Measurements from ENCODE around the gene NSMCE1. TPM values are rescaled to one million over a fixed set of nuclear protein-coding genes. Genes with fewer than 3 reads are reported as not detected.

NSMCE1 gene
- total RNA-seq, 2 experiments from 2014 or later = 95.8 to 106 TPM

DNA sequence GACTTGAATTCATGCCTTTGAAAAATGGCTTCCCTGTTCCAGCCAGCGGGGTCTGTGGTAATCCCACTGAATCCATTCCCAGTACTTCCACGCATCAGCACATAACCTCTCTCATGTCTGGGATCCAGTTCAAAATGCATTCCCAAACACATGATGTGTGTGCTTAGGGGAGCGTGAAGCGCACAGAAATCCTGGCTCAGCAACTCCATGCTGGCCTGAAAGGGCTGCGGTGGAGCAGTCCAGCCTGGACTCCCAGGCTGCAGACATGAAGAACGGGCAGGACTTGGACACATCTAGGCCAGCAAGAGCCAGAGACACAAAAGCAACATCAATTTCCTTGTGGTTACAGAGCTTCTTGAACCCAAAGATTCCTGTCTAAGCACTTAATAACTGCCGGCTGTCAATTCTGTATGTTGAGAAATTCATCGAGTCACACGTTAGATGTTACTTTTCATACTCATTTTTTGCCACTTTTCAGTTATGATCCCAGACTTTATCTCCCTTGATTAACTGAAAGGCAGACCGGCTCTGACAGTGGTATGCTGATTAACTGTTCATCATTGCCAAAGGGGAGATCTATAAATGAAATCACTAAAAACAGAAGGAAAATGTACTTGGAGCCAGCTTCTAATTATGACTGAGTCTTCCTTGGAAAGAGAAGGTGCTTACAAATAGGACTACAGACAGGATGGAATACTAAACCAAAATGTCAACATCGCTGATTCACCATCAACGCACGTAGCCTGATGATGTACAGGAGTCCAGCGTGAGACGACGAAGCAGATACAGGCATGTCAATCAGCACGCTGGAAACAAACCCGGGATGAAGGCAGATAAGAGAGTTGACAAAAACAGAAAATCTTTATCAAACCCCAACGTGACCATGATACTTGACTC is 23.0 kb downstream of the NSMCE1 start:
- no peaks in the 10 kb centered on the region for H3K27me3 Mint-ChIP-seq
- DNase-seq = no peak
- peaks cover 70% of the 10 kb centered on the region for H3K36me3 Mint-ChIP-seq (ENCODE audit: low read depth)
- CTCF ChIA-PET = interaction anchor here (1.9 kb wide), 1 partner anchor 11 kb away, joined by 5 read pairs; no protein-coding TSS in a partner anchor
- peak overlapping the region; percentile 65 for H3K27ac Mint-ChIP-seq
- POLR2A ChIA-PET = no interaction called here
- H3K9me3 Mint-ChIP-seq = peaks cover 3% of the 10 kb centered on the region
- H3K4me1 Mint-ChIP-seq = peaks cover 83% of the 10 kb centered on the region
- no peak overlapping the region for H3K4me3 Mint-ChIP-seq

- H3K4me1 Mint-ChIP-seq = peaks cover 88% of the 10 kb centered on the region
- peak overlapping the region; percentile 82 for H3K27ac Mint-ChIP-seq
- peaks cover 71% of the 10 kb centered on the region for H3K36me3 Mint-ChIP-seq (ENCODE audit: low read depth)
- DNase-seq = no peak
- peak overlapping the region; percentile 31 for H3K4me3 Mint-ChIP-seq
- ChIA-PET POLR2A (interaction anchor here (0.5 to 0.9 kb wide), 2 partner anchors 73 to 1212 kb away, joined by 4 to 6 read pairs; no protein-coding TSS in a partner anchor), CTCF (interaction anchor here (1.0 to 3.0 kb wide), 3 partner anchors 9 to 14 kb away, joined by 4 to 15 read pairs (median 15); no protein-coding TSS in a partner anchor)
- H3K27me3 Mint-ChIP-seq = no peaks in the 10 kb centered on the region
- H3K9me3 Mint-ChIP-seq = peaks cover 3% of the 10 kb centered on the region
These were observed 24.2 kb downstream of the NSMCE1 start for GRCh38 chr16:27244363-27244755.

DNA sequence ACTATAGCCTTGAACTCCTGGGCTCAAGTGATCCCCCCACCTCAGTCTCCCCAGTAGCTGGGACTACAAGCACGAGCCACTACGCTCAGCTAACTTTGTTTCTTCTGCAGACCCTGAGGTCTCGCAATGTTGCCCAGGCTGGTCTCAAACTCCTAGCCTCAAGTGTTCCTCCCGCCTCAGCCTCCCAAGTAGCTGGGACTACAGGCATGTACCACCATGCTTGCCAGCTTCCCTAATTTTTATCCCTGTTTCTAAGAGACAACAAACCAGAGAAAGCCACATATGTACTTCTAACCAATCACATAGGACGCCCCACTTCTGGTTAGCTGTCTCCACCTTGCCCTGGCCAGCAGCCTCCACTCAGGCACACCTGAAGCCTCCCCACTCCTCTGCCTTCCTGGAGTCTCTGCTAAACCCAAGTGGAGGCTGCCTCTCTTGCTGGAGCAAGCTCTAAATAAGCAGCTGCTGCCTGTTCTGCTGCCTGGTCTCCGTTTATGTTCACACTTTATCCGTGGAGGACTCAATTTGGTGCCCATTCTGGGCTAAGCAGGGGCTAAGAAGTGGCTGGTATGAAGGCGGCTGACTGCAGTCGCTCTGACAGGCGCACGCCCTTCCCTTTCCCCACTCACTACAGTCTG is 24.7 kb downstream of the NSMCE1 start:
- POLR2A ChIA-PET = interaction anchor here (0.5 to 0.9 kb wide), 2 partner anchors 74 to 1211 kb away, joined by 4 to 6 read pairs; no protein-coding TSS in a partner anchor
- DNase-seq = no peak
- peaks cover 73% of the 10 kb centered on the region for H3K36me3 Mint-ChIP-seq (ENCODE audit: low read depth)

DNA sequence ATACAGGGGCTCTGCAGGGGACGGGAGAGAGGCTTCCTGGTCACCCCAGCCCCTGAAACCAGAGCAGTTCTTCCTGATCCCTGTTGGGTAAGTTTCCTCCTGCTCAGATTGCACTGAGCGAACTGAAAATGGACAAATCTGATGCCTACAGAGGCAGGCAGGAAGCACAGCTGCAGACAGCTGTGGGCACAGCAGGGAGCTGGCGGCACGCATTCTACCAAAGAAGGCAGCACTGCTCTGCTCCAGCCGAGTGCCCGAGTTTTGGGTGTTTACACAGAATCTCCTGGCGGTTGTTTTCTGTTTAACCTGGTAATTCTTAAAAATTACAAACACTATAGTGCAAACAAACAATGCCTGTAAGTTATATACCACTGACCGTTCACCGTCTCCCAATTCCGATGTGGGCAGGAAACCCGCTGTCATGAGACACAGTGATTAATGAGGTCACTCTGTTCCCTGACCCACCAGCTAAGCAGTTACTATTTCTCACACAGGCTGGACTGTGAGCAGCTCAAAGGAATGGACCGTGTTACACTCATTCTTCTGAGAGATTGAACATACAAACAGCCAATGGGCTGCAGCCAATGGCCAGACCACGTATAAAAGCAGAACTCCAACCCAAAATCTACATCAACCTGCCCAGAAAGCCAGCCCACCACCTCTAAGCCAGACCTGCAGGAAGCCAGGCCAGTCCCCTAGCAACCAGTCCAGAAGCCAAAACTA is 25.5 kb downstream of the NSMCE1 start:
- ChIA-PET CTCF (interaction anchor here (1.1 to 3.0 kb wide), 6 partner anchors 8 to 164 kb away, joined by 3 to 15 read pairs (median 4); no protein-coding TSS in a partner anchor), POLR2A (no interaction called here)
- Mint-ChIP-seq H3K9me3 (peaks cover 3% of the 10 kb centered on the region), H3K27me3 (no peaks in the 10 kb centered on the region), H3K4me3 (peak overlapping the region; percentile 55), H3K36me3 (ENCODE audit: low read depth) (peaks cover 74% of the 10 kb centered on the region), H3K27ac (peak overlapping the region; percentile 86), H3K4me1 (peaks cover 96% of the 10 kb centered on the region)
- peak; percentile 48 for DNase-seq

More for the DNA sequence above, 24.7 kb downstream of the NSMCE1 start:
- Mint-ChIP-seq H3K4me1 (peaks cover 93% of the 10 kb centered on the region), H3K27me3 (no peaks in the 10 kb centered on the region), H3K9me3 (peaks cover 3% of the 10 kb centered on the region), H3K4me3 (peak overlapping the region; percentile 14), H3K27ac (peak overlapping the region; percentile 82)
- CTCF ChIA-PET = interaction anchor here (1.0 to 3.0 kb wide), 4 partner anchors 9 to 164 kb away, joined by 3 to 15 read pairs (median 10); no protein-coding TSS in a partner anchor

DNA sequence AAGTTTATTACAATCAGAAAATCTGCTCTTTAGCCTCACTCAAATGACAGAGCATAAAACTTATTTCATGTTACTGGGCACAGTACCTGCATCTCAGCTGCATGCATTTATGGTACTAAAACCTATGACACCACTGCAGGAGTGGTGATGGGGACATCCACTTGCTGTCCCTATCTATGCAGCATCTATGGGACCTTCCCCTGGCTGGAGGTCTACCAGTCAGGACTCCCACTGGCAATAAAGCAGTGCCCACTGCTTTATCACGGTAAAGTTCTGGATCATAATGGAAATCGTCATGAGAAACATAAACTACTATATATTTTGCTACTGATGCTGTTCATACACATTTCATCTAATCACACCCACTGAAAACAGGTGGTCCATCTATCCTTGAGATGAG is 26.2 kb downstream of the NSMCE1 start:
- Mint-ChIP-seq H3K27me3 (no peaks in the 10 kb centered on the region), H3K4me3 (peak overlapping the region; percentile 55), H3K27ac (peak overlapping the region; percentile 86), H3K36me3 (ENCODE audit: low read depth) (peaks cover 69% of the 10 kb centered on the region), H3K4me1 (peaks cover 99% of the 10 kb centered on the region), H3K9me3 (peaks cover 3% of the 10 kb centered on the region)
- DNase-seq = no peak
- ChIA-PET POLR2A (no interaction called here), CTCF (interaction anchor here (1.1 to 3.0 kb wide), 6 partner anchors 7 to 165 kb away, joined by 3 to 15 read pairs (median 4); no protein-coding TSS in a partner anchor)

DNA sequence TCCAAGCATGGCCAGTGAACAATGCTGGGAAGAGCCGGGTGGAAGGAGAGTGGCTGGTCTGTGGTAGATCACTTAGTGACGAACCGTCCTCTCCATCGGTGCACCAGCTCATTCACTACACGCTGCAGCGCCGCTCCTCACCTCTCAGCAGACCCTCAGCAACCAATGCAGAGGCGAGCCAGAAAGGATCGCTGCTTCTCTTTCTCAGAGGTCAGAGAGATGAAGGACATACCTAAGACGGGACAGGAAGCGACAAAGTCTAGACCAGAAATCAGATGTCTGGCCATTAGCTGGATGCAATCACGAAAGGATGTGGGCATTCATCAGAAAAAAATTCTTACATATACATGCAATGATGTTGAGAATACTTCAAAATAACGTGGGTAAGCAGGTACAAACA is 26.9 kb downstream of the NSMCE1 start:
- Mint-ChIP-seq H3K27ac (peak overlapping the region; percentile 63), H3K27me3 (no peaks in the 10 kb centered on the region), H3K4me1 (peaks cover 99% of the 10 kb centered on the region), H3K36me3 (ENCODE audit: low read depth) (peaks cover 66% of the 10 kb centered on the region), H3K4me3 (no peak overlapping the region), H3K9me3 (no peaks in the 10 kb centered on the region)
- no peak for DNase-seq
- ChIA-PET POLR2A (interaction anchor here (0.6 kb wide), 1 partner anchor 78 kb away, joined by 4 read pairs; no protein-coding TSS in a partner anchor), CTCF (interaction anchor here (0.6 to 3.0 kb wide), 5 partner anchors 11 to 164 kb away, joined by 3 to 15 read pairs (median 3); no protein-coding TSS in a partner anchor)

GRCh38 chr16:27240948-27241531 is 27.5 kb downstream of the NSMCE1 start:
- Mint-ChIP-seq H3K4me1 (peaks cover 98% of the 10 kb centered on the region), H3K4me3 (no peak overlapping the region), H3K27me3 (no peaks in the 10 kb centered on the region), H3K27ac (peak overlapping the region; percentile 63), H3K36me3 (ENCODE audit: low read depth) (peaks cover 62% of the 10 kb centered on the region), H3K9me3 (no peaks in the 10 kb centered on the region)
- POLR2A ChIA-PET = interaction anchor here (0.6 kb wide), 2 partner anchors 14 to 78 kb away, joined by 3 to 4 read pairs; no protein-coding TSS in a partner anchor
- no peak for DNase-seq
- CTCF ChIA-PET = interaction anchor here (0.6 to 2.0 kb wide), 5 partner anchors 9 to 165 kb away, joined by 3 to 10 read pairs (median 4); no protein-coding TSS in a partner anchor

DNA sequence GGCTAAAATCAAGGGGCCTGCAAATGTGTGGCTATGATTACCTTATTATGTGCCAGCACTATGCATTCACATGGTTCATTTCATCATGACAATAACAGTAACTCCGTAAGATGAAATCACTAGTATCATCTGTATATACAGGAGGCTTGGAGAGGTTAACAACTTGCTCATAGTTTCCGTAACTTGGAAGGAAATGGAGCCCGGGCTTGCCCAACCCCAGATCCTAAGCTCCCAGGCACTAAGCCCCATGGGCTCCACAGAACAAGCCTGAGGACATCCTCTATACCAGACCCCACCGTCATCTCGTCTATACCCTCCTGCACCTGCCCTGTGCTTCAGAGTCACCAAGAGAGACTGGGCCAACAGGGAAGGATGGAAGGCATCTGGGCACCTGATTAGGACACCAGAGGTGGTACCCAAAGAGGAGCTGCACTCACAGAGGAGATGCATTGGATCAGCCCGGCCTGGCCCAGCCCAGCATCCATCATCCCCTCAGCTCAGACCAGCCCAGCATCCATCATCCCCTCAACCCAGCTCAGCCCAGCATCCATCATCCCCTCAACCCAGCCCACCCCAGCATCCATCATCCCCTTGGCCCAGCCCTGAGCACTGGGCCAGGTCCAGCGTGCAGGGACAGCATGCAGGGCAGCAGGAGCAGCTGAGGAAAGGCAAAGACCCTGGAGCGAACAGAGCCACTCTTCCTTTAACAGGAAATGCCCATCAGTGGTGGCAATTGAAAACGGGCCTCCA is 28.5 kb downstream of the NSMCE1 start:
- Mint-ChIP-seq H3K27ac (peak overlapping the region; percentile 98), H3K4me1 (peaks cover 98% of the 10 kb centered on the region), H3K9me3 (no peaks in the 10 kb centered on the region), H3K27me3 (no peaks in the 10 kb centered on the region), H3K4me3 (no peak overlapping the region), H3K36me3 (ENCODE audit: low read depth) (peaks cover 55% of the 10 kb centered on the region)
- CTCF ChIA-PET = interaction anchor here (0.8 to 2.0 kb wide), 5 partner anchors 10 to 82 kb away, joined by 3 to 10 read pairs (median 4); no protein-coding TSS in a partner anchor
- POLR2A ChIA-PET = interaction anchor here (0.6 kb wide), 1 partner anchor 13 kb away, joined by 3 read pairs; no protein-coding TSS in a partner anchor
- no peak for DNase-seq

DNA sequence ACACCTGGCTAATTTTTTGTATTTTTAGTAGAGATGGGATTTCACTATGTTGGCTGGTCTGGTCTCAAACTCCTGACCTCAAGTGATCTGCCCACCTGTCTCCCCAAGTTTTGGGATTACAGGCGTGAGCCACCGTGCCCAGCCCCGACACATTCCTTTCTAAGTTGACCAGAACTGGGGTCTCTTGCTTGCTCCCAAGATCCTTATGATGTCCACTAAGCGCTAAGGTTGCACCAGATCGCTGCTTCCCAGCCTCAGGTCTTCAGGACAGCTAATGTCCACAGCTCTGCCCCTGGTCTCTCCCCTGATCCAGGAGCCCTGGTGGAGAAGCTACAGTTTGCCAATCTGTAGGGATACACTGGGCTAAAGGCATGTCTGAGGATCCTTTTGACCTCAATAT is 29.5 kb downstream of the NSMCE1 start:
- Mint-ChIP-seq H3K4me3 (no peak overlapping the region), H3K36me3 (ENCODE audit: low read depth) (peaks cover 52% of the 10 kb centered on the region), H3K27me3 (no peaks in the 10 kb centered on the region), H3K9me3 (no peaks in the 10 kb centered on the region), H3K27ac (peak overlapping the region; percentile 98), H3K4me1 (peaks cover 98% of the 10 kb centered on the region)
- no peak for DNase-seq
- CTCF ChIA-PET = interaction anchor here (0.9 to 2.0 kb wide), 4 partner anchors 9 to 99 kb away, joined by 3 to 10 read pairs (median 4); no protein-coding TSS in a partner anchor
- POLR2A ChIA-PET = no interaction called here

DNA sequence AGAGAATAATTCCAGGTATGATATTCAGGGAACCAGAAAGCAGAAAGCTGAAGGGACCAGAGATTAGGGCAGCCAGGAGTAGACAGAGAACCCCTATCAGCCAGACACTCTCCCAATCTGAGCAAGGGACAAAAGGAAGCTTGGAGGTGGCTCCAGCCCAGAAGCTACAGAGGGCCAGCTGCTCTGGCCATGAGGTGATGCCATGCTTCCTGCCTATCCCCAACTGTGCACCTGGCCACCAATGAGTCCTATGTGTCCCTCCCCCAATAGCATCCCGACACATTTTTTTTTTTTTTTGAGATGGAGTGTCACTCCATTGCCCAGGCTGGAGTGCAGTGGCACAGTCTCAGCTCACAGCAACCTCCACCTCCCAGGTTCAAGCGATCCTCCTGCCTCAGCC is 30.0 kb downstream of the NSMCE1 start:
- CTCF ChIA-PET = interaction anchor here (0.6 to 5.5 kb wide), 7 partner anchors 8 to 100 kb away, joined by 3 to 53 read pairs (median 4); no protein-coding TSS in a partner anchor

DNA sequence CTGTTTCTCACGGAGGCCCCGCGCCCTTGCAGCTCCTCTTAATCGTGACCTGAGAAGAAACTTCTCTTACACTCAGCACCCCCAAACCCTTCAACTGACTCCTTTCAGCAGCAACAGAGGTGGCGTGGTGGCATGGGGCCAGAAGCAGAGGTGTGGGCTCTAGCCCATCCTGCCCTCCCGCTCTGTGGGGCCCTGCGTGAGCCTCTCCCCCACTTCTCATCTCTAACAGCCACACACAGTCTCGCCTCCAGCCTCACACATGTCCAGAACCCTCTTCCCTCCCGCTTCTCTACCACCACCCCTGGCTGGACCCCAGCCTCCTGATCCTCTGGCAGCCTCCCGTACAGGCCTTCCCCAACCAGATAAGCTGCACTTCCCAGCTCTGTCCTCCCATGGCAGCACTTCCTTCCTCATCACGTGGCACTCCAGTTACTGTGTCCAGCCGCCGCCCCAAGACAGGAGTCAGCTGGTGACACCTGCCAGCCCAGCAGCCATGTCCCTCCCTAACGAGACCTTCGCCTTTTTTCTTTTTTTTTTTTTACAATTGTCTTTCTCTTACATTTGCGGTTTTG is 30.5 kb downstream of the NSMCE1 start:
- POLR2A ChIA-PET = no interaction called here
- H3K4me1 Mint-ChIP-seq = peaks cover 98% of the 10 kb centered on the region
- no peak for DNase-seq
- peak overlapping the region; percentile 98 for H3K27ac Mint-ChIP-seq
- H3K36me3 Mint-ChIP-seq (ENCODE audit: low read depth) = peaks cover 58% of the 10 kb centered on the region
- H3K9me3 Mint-ChIP-seq = no peaks in the 10 kb centered on the region
- peak overlapping the region; percentile 63 for H3K4me3 Mint-ChIP-seq
- CTCF ChIA-PET = interaction anchor here (0.6 to 5.5 kb wide), 6 partner anchors 45 to 137 kb away, joined by 3 to 53 read pairs (median 4); no protein-coding TSS in a partner anchor
- no peaks in the 10 kb centered on the region for H3K27me3 Mint-ChIP-seq

More for the DNA sequence above, 30.0 kb downstream of the NSMCE1 start:
- Mint-ChIP-seq H3K4me1 (peaks cover 98% of the 10 kb centered on the region), H3K27ac (peak overlapping the region; percentile 98), H3K9me3 (no peaks in the 10 kb centered on the region), H3K27me3 (no peaks in the 10 kb centered on the region), H3K36me3 (ENCODE audit: low read depth) (peaks cover 55% of the 10 kb centered on the region), H3K4me3 (peak overlapping the region; percentile 63)
- POLR2A ChIA-PET = no interaction called here
- no peak for DNase-seq

Data from activated CD4-positive, alpha-beta T cell treated with anti-CD3 and anti-CD28 coated beads, Interleukin-2, amount 10 ng/mL, durations not matched to agents 7 days and 5 days (primary cell).